HEK293T (cell line): ENCODE measurements around the gene SLC66A1.

Experiments used
- CTCF ChIA-PET: fragments of 350-600 bp; formaldehyde crosslinking; extraction: SDS; loops from one replicate; lab custom pipeline; 2021; ENCODE audit warnings: antibody characterized with exemption, inconsistent platforms; lab: Yijun Ruan, JAX
- POLR2A ChIA-PET: fragments of 350-600 bp; formaldehyde crosslinking; extraction: SDS; loops from one replicate; lab custom pipeline; 2020; ENCODE audit warnings: antibody characterized with exemption, inconsistent platforms; lab: Yijun Ruan, JAX
- DNase-seq: peaks from one replicate; pipeline ENCODE4 v3.0.0; 2012; ENCODE audit warnings: mixed read lengths; ENCODE audit errors: extremely low spot score
- ARNT ChIP-seq: fragments of 450-650 bp; IDR thresholded peaks from 2 replicates; pipeline ENCODE4 v1.6.1; 2017; ENCODE audit warnings: mild to moderate bottlenecking
- BHLHE40 ChIP-seq: fragments of 450-650 bp; IDR thresholded peaks from 2 replicates; pipeline ENCODE4 v1.6.1; 2016; ENCODE audit warnings: mild to moderate bottlenecking, moderate library complexity, borderline replicate concordance
- CTBP1 ChIP-seq: fragments of 450-650 bp; IDR thresholded peaks from 2 replicates; pipeline ENCODE4 v1.6.1; 2016; ENCODE audit warnings: borderline replicate concordance
- ELF4 ChIP-seq: fragments of 450-650 bp; IDR thresholded peaks from 2 replicates; pipeline ENCODE4 v1.6.1; 2017; ENCODE audit warnings: antibody characterized with exemption
- FOXA1 ChIP-seq: fragments of 450-650 bp; IDR thresholded peaks from 2 replicates; pipeline ENCODE4 v1.6.1; 2016; ENCODE audit warnings: mild to moderate bottlenecking
- FOXK2 ChIP-seq: fragments of 450-650 bp; IDR thresholded peaks from 2 replicates; pipeline ENCODE4 v1.6.1; 2016; ENCODE audit warnings: mild to moderate bottlenecking
- FOXM1 ChIP-seq: fragments of 450-650 bp; IDR thresholded peaks from 2 replicates; pipeline ENCODE4 v1.6.1; 2017; ENCODE audit warnings: mild to moderate bottlenecking, borderline replicate concordance
- HDGF ChIP-seq: fragments of 450-650 bp; IDR thresholded peaks from 2 replicates; pipeline ENCODE4 v1.6.1; 2017; ENCODE audit warnings: antibody characterized with exemption, borderline replicate concordance
- L3MBTL2 ChIP-seq: fragments of 450-650 bp; conservative IDR thresholded peaks from 2 replicates; pipeline ENCODE4 v1.6.1; 2016; ENCODE audit warnings: mild to moderate bottlenecking
- LEF1 ChIP-seq: fragments of 450-650 bp; IDR thresholded peaks from 2 replicates; pipeline ENCODE4 v1.6.1; 2017; ENCODE audit warnings: mild to moderate bottlenecking, borderline replicate concordance
- NFRKB ChIP-seq: fragments of 450-650 bp; IDR thresholded peaks from 2 replicates; pipeline ENCODE4 v1.6.1; 2016; ENCODE audit warnings: mild to moderate bottlenecking, moderate library complexity
- PKNOX1 ChIP-seq: fragments of 450-650 bp; IDR thresholded peaks from 2 replicates; pipeline ENCODE4 v1.6.1; 2016
- SP1 ChIP-seq: fragments of 450-650 bp; IDR thresholded peaks from 2 replicates; pipeline ENCODE4 v1.6.1; 2017
- SUZ12 ChIP-seq: fragments of 450-650 bp; IDR thresholded peaks from 2 replicates; pipeline ENCODE4 v1.6.1; 2016; ENCODE audit warnings: mild to moderate bottlenecking
- TARDBP ChIP-seq: fragments of 450-650 bp; IDR thresholded peaks from 2 replicates; pipeline ENCODE4 v1.6.1; 2016
- ZNF384 ChIP-seq: fragments of 450-650 bp; IDR thresholded peaks from 2 replicates; pipeline ENCODE4 v1.6.1; 2016

The SLC66A1 gene

GRCh38 chr1:19313961-19314882 lies 2.1 kb downstream of the SLC66A1 start:
- no peak for DNase-seq
- ChIA-PET CTCF (no interaction called here), POLR2A (no interaction called here)
- TF ChIP-seq NFRKB (no peak), FOXK2 (no peak), TARDBP (no peak), LEF1 (no peak), ELF4 (no peak), FOXM1 (no peak), CTBP1 (no peak), HDGF (no peak), L3MBTL2 (no peak), FOXA1 (no peak), ZNF384 (no peak), SP1 (no peak), PKNOX1 (no peak), BHLHE40 (no peak), SUZ12 (no peak), ARNT (no peak)

GRCh38 chr1:19315378-19316198 lies 3.5 kb downstream of the SLC66A1 start:
- TF ChIP-seq NFRKB (no peak), L3MBTL2 (no peak), FOXA1 (no peak), BHLHE40 (no peak), CTBP1 (no peak), SUZ12 (no peak), TARDBP (no peak), ARNT (no peak), PKNOX1 (no peak), SP1 (no peak), FOXM1 (no peak), ZNF384 (no peak), FOXK2 (no peak), LEF1 (no peak)
- no peak for DNase-seq
- ChIA-PET POLR2A (no interaction called here), CTCF (no interaction called here)

GRCh38 chr1:19317126-19317910 lies 5.2 kb downstream of the SLC66A1 start:
- ChIA-PET POLR2A (no interaction called here), CTCF (no interaction called here)
- DNase-seq: peak; percentile 7
- TF ChIP-seq ZNF384: no peak
- TF ChIP-seq LEF1: no peak
- TF ChIP-seq FOXK2: no peak
- no peak for TF ChIP-seq SP1
- TF ChIP-seq SUZ12: no peak
- no peak for TF ChIP-seq FOXA1
- no peak for TF ChIP-seq NFRKB
- no peak for TF ChIP-seq ELF4
- no peak for TF ChIP-seq CTBP1
- no peak for TF ChIP-seq FOXM1
- no peak for TF ChIP-seq TARDBP
- no peak for TF ChIP-seq HDGF
- no peak for TF ChIP-seq ARNT
- TF ChIP-seq PKNOX1: no peak
- no peak for TF ChIP-seq BHLHE40
- TF ChIP-seq L3MBTL2: no peak

- CTCF ChIA-PET: no interaction called here
- no peak for DNase-seq
- TF ChIP-seq HDGF (no peak), ARNT (no peak), NFRKB (no peak), SUZ12 (no peak), SP1 (no peak), CTBP1 (no peak), L3MBTL2 (no peak), BHLHE40 (no peak), ZNF384 (no peak), LEF1 (no peak), TARDBP (no peak)
- POLR2A ChIA-PET: no interaction called here
Observed at GRCh38 chr1:19319196-19319595, 7.1 kb downstream of the SLC66A1 start.

GRCh38 chr1:19321071-19321470 lies 8.9 kb downstream of the SLC66A1 start:
- DNase-seq: no peak
- TF ChIP-seq TARDBP (no peak), NFRKB (no peak), FOXK2 (no peak), FOXM1 (no peak), FOXA1 (no peak), LEF1 (no peak), SP1 (no peak), CTBP1 (no peak), ELF4 (no peak), SUZ12 (no peak), ZNF384 (no peak), PKNOX1 (no peak), L3MBTL2 (no peak), HDGF (no peak), ARNT (no peak), BHLHE40 (no peak)
- POLR2A ChIA-PET: no interaction called here
- CTCF ChIA-PET: no interaction called here
